ENCODE results near the gene PDCL3.

- TF ChIP-seq, protein P1, sequence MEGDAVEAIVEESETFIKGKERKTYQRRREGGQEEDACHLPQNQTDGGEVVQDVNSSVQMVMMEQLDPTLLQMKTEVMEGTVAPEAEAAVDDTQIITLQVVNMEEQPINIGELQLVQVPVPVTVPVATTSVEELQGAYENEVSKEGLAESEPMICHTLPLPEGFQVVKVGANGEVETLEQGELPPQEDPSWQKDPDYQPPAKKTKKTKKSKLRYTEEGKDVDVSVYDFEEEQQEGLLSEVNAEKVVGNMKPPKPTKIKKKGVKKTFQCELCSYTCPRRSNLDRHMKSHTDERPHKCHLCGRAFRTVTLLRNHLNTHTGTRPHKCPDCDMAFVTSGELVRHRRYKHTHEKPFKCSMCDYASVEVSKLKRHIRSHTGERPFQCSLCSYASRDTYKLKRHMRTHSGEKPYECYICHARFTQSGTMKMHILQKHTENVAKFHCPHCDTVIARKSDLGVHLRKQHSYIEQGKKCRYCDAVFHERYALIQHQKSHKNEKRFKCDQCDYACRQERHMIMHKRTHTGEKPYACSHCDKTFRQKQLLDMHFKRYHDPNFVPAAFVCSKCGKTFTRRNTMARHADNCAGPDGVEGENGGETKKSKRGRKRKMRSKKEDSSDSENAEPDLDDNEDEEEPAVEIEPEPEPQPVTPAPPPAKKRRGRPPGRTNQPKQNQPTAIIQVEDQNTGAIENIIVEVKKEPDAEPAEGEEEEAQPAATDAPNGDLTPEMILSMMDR (IDR thresholded peaks at IDR 0.05), result no peak
- no peak for TF ChIP-seq EZH2 (IDR thresholded peaks at IDR 0.05; ENCODE audit: borderline replicate concordance, insufficient read depth, low read depth, low read length, poor library complexity, severe bottlenecking)
Observed at GRCh38 chr2:100522430-100522829, 40.4 kb upstream of the PDCL3 start.

Measured in B cell (primary cell).